Right ventricle myocardium inferior (tissue), 1 donor: ENCODE results near the gene LCE1F. TPM values are rescaled to one million over a fixed set of nuclear protein-coding genes. Genes with fewer than 3 reads are reported as not detected.
A peak's percentile ranks its signal among the peaks of the same experiment; 100 is the strongest.

ENCODE experiments used
- ATAC-seq: fragments of 200-7000 bp; cut with Tn5 transposase; one replicate; pipeline ENCODE4 v1.9.1; 2020; ENCODE audit warnings: mild to moderate bottlenecking, moderate library complexity
- DNase-seq: peaks from one replicate; pipeline ENCODE4 v3.0.0; 2021; ENCODE audit errors: missing footprints
- intact Hi-C: fragments of 100-400 bp; cut with DNase I; formaldehyde crosslinking; loops from one replicate; pipeline ENCODE4 v1.11.0; 2022
- long read RNA-seq: library from polyadenylated mRNA; unstranded; transcript quantifications from one replicate; pipeline ENCODE4 v2.0.0, GENCODE V29; 2021
- total RNA-seq: library from RNA; stranded (reverse); fragmentation: NEBNext Ultra II Directional; extraction: Animal tissue kit (Norgen Biotek cat#: 25700); gene quantifications from one replicate; pipeline ENCODE4 v1.2.1, GENCODE V29; 2021
- donor health status: DM: no; HTN: yes; CAD: no; lungs with severe emphysema.

The LCE1F gene
- not detected for total RNA-seq
- long read RNA-seq = 0 reads

GRCh38 chr1:152774875-152775274 lies at the start of gene LCE1F:
Gene LCE1F (plus strand): TSS chr1:152775140. CDS start chr1:152776372, 1,232 bp downstream.
- ATAC-seq (no peak), DNase-seq (no peak)
- intact Hi-C loops = no loop called here

- intact Hi-C loops = no loop called here
- no peak for DNase-seq
Measured at GRCh38 chr1:152725261-152725660, 49.7 kb upstream of the LCE1F start.

DNA sequence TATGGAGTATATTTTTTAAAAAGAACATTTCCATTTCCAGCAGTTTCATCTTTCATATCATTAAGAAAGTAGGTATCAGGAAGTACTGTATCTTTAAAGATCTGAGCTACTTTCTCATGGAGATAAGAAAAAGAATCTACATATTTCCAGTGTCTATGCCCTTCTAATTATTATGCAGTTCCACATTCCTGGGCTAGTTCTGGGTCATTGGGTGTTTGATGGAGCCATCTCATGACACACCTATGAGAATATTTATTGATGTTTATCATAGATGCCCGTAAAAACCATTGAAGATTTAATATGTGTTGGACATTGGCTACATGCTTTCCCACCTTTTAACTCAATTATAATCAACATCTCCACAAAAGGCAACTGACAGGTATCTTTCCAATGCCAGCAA lies 46.0 kb upstream of the LCE1F start:
- no peak for DNase-seq
- intact Hi-C loops = no loop called here
- no peak for ATAC-seq

More at GRCh38 chr1:152725261-152725660, 49.7 kb upstream of the LCE1F start:
- no peak for ATAC-seq

DNA sequence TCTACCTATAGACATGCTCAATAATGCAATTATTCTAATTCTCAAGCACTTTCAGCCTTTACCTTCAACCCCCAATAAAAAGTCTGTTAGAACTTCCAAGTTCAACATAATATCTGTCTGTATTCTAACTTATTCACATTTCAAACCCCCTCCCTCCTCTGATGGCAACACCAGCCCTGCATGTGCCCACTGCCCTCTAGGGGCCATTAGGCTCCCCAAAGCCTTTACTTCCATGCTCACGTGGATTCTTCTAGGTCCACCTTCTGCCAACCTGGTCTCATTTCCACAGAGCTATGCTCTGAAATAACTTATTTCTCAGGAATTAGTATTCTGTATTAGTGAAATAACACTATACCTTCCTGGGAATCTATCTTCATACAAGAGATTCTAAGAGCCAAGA lies 39.3 kb upstream of the LCE1F start:
- intact Hi-C loops = no loop called here

GRCh38 chr1:152737997-152738396 lies 36.9 kb upstream of the LCE1F start:
- DNase-seq = no peak
- no peak for ATAC-seq
- intact Hi-C loops = no loop called here

More for the DNA sequence above, 39.3 kb upstream of the LCE1F start:
- DNase-seq (no peak), ATAC-seq (no peak)

- intact Hi-C loops = no loop called here
- ATAC-seq = no peak
Measured at GRCh38 chr1:152739841-152740240, 35.1 kb upstream of the LCE1F start.

GRCh38 chr1:152741656-152742055 lies 33.3 kb upstream of the LCE1F start:
- intact Hi-C loops = no loop called here
- DNase-seq = no peak
- ATAC-seq = no peak

More at GRCh38 chr1:152739841-152740240, 35.1 kb upstream of the LCE1F start:
- DNase-seq = no peak

DNA sequence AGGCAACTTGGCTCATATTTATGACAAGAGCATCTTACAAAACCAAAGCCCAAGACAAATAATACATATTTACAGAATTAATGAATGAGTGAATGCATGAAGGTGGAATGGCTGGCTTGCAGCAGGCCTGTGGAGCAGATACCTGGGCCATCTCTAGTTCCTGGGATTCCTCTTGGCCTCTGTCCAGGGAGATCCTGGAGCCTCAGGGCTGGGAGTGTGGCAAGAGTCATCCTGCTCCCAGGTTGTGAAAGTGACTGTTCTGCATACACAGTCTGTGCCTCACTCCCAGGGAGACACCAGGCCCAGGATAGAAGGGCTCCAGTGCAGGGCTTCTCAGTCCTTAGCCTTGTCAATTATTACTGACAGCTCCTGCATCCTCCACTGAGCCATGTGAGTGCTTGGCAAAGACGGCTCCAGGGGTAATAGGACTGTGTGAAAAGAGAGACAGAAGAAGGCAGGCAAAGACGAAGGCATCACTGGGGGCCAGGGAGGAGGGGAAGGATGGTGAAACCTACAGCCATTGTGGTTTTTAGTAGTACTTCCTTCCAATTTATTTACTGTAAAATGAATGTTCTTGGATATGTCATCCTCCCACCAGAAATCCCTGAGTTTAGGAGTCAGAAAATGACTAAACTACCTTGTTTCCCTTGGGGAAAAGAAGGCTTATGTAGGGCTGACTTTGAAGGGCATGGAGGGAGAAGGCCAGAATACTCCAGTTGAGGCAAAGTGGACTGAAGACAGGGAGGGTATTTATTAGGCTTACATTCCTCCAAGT lies 31.4 kb upstream of the LCE1F start:
- DNase-seq (no peak), ATAC-seq (no peak)
- intact Hi-C loops = no loop called here

GRCh38 chr1:152745289-152745704 lies 29.6 kb upstream of the LCE1F start:
- no peak for DNase-seq
- intact Hi-C loops = no loop called here
- no peak for ATAC-seq

- ATAC-seq (no peak), DNase-seq (no peak)
- intact Hi-C loops = no loop called here
Measured at GRCh38 chr1:152745765-152746444, 29.0 kb upstream of the LCE1F start.

DNA sequence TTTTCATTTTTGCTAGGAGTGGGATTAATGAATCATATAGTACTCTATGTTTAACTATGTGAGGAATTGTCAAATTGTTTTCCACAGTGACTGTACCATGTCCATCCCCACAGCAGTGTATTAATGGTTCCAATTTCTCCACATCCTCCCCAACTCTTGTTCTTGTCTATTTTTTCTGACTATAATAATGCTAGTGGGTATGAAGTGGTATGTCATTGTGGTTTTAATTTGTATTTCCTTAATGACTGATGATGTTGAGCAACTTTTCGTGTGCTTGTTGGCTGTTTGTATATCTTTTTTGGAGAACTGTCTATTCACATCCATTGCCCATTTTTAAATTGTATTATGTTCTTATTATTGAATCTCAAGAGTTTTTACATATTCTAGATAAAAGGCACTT lies 27.1 kb upstream of the LCE1F start:
- intact Hi-C loops = no loop called here
- DNase-seq (no peak), ATAC-seq (no peak)

DNA sequence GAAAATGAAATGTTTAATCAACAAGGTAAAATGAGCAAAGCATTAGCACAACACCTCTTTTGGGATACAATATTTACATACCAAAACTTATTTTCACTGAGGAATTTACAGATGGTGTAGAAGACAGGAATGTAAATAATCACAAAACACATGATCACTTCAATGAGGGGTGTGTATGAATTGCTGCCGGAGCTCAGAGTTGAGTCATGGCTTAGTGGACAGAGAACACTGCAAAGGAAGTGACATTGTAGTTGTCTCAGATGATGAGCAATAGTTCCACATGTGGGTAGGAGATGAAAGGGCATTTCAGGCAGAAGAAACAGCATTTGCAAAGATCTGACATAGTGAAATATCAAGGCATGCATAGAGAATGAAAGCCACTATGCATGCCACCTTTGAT lies 22.7 kb upstream of the LCE1F start:
- DNase-seq (no peak), ATAC-seq (no peak)
- intact Hi-C loops = no loop called here

DNA sequence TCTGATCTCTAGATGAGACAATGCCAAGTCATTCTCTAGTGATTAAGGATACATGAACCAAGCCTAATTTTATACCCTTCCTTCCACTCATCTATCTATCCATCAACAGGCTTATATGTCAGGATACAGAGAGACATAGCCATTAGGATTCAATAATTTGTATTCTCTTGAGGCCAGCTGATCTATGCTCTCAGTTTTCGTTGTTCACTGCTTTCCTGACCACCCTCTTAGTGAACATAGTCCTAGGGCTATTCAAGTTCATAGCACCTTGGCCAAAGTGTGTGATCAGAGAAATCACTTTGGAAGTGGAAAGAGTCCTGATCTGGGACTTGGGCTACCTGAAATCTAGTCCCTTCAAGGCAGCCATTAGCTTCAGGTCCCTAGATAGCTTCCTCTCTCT lies 21.4 kb upstream of the LCE1F start:
- ATAC-seq (no peak), DNase-seq (no peak)
- intact Hi-C loops = no loop called here

DNA sequence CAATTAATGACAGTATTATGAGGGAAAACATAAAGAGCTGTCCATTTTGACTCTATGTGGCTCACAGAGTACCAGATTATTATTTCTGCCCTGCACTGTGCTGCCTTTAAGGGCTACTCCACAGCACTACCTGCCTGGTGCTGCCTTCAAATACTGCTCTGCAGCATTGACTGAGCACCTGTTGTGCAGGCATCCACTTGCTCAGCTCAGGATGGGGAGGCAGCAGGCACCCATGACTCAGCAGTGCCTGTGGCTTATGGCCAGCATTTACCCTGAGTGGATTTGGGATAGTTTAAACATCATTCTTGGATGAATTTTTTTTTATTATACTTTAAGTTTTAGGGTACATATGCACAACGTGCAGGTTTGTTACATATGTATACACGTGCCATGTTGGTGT lies 18.1 kb upstream of the LCE1F start:
- intact Hi-C loops = no loop called here
- DNase-seq (no peak), ATAC-seq (no peak)

DNA sequence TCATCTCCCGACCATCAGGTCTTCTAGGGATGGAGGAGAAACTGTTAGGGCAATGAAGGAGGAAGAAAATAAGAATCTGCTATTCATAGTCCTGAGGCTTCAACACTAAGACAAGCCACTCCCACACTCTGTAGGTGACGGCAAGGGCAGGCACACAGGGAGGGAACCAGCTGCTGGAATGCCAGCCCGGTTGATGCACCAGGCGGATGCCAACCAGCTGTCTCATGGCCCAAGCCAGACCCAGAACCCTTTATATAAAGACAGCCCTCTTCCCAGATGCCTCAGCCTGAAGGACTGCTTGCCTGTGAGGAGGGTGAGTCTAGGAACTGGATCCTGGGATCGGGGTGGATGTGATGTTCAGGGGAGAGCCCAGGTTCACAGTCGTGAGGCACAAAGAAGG lies 17.2 kb upstream of the LCE1F start, which contains the start of gene KPRP:
KPRP (plus strand) TSS at position 279 of the 400 bp plus-strand sequence. CDS start 1,564 bp downstream, outside the sequence.
- intact Hi-C loops = no loop called here
- no peak for DNase-seq
- ATAC-seq = no peak

- intact Hi-C loops = no loop called here
- DNase-seq (no peak), ATAC-seq (no peak)
Measured at GRCh38 chr1:152758636-152759035, 16.3 kb upstream of the LCE1F start.

- no peak for DNase-seq
- ATAC-seq = no peak
- intact Hi-C loops = no loop called here
Measured at GRCh38 chr1:152759453-152760173, 15.3 kb upstream of the LCE1F start.

DNA sequence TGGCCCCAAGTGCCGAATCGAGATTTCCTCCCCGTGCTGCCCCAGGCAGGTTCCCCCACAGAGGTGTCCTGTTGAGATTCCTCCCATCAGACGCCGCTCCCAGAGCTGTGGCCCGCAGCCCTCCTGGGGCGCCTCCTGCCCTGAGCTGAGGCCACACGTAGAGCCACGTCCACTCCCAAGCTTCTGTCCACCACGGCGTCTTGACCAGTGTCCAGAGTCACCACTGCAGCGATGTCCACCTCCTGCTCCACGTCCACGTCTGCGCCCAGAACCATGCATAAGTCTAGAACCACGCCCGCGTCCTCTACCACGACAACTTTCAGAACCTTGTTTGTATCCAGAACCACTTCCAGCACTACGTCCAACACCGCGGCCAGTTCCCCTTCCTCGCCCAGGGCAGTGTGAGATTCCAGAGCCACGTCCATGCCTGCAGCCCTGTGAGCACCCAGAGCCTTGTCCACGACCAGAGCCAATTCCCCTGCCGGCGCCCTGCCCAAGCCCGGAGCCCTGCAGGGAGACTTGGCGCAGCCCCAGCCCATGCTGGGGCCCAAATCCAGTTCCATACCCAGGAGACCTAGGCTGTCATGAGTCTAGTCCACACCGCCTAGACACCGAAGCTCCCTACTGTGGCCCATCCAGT lies 14.3 kb upstream of the LCE1F start:
- peak; percentile 67 for DNase-seq
- ATAC-seq = no peak
- intact Hi-C loops = no loop called here

DNA sequence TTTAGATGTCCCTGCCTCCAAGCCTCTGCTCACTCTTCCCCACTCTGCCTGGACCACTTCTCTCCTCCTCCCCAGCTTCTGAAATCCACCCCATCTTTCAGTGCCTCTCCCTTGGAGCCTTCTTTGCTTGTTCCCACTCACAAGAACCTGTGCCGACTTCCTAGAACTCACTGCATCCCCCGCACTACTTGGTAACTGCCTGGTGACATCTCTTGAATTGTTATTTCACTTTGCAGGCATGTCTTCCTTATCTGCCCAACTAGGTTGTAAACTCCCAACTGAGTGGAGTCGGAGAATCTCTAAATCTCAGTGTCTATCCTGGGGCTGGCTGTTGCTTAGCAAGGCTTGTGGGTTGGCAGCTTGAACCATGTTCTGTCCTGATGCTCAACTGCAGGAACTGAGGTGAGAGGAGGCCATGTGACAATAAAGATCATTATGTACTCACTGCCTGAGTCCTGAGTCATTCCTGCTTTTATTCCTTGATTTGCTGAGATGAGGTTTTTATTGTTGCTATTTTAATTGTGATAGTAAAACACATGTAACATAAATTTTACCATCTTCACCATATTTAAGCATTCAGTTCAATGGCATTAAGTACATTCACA lies 13.2 kb upstream of the LCE1F start:
- ATAC-seq = no peak
- intact Hi-C loops = no loop called here
- DNase-seq = no peak
